ENCODE measurements around the gene SRSF1. TPM values are rescaled to one million over a fixed set of nuclear protein-coding genes. Genes with fewer than 3 reads are reported as not detected.

Gene SRSF1
- total RNA-seq, 1 donor from 2014 or later, result 155 TPM

GRCh38 chr17:57957120-57957850 lies 49.8 kb downstream of the SRSF1 start:
- no peaks in the 10 kb centered on the region for H3K9me3 ChIP-seq
- DNase-seq (ENCODE audit: extremely low spot score in 2 of 2), result peak; percentile 40 to 70
- intact Hi-C loops (cut with DNase I), result no loop called here
- H3K36me3 ChIP-seq, result no peaks in the 10 kb centered on the region
- no peak for TF ChIP-seq POLR2AphosphoS5 (IDR thresholded peaks at IDR 0.05; ENCODE audit: insufficient read depth in 1 of 2, low read depth in 1 of 2)
- TF ChIP-seq CTCF (IDR thresholded peaks at IDR 0.05), result no peak
- no peak overlapping the region for H3K4me3 ChIP-seq
- no peaks in the 10 kb centered on the region for H3K27me3 ChIP-seq
- no peak overlapping the region for H3K27ac ChIP-seq
- peaks cover 36% of the 10 kb centered on the region for H3K4me1 ChIP-seq

GRCh38 chr17:57956291-57957119 lies 50.5 kb downstream of the SRSF1 start:
- H3K9me3 ChIP-seq, result no peaks in the 10 kb centered on the region
- intact Hi-C loops (cut with DNase I), result no loop called here
- H3K36me3 ChIP-seq, result no peaks in the 10 kb centered on the region
- H3K27ac ChIP-seq, result peak overlapping the region; percentile 65
- peaks cover 44% of the 10 kb centered on the region for H3K4me1 ChIP-seq
- H3K4me3 ChIP-seq, result peak overlapping the region in 1 of 2 donors; percentile 67
- peak; percentile 58 to 85 for DNase-seq (ENCODE audit: extremely low spot score in 2 of 2)
- TF ChIP-seq POLR2A (IDR thresholded peaks at IDR 0.05), result no peak
- TF ChIP-seq POLR2AphosphoS5 (IDR thresholded peaks at IDR 0.05; ENCODE audit: insufficient read depth in 1 of 2, low read depth in 1 of 2), result no peak
- TF ChIP-seq CTCF (IDR thresholded peaks at IDR 0.05), result no peak
- H3K27me3 ChIP-seq, result no peaks in the 10 kb centered on the region

GRCh38 chr17:57955183-57955931 lies 51.7 kb downstream of the SRSF1 start, which contains the start of gene CUEDC1:
TSS of gene CUEDC1 (minus strand) at chr17:57955412. CDS start at chr17:57885564, 69,848 bp downstream.
- Histone ChIP-seq H3K4me3 (peak within 1 kb of the TSS; percentile 67 to 82), H3K27me3 (no peaks in the 10 kb centered on the region), H3K36me3 (no peaks in the 10 kb centered on the region), H3K27ac (peak within 1 kb of the TSS; percentile 99), H3K9me3 (no peaks in the 10 kb centered on the region), H3K4me1 (peaks cover 55% of the 10 kb centered on the region)
- intact Hi-C loops (cut with DNase I), result no loop called here
- no peak for DNase-seq (ENCODE audit: extremely low spot score in 2 of 2)
- TF ChIP-seq POLR2AphosphoS5 (IDR thresholded peaks at IDR 0.05; ENCODE audit: insufficient read depth in 1 of 2, low read depth in 1 of 2) (no peak), CTCF (IDR thresholded peaks at IDR 0.05) (no peak), POLR2A (IDR thresholded peaks at IDR 0.05) (no peak)

DNA sequence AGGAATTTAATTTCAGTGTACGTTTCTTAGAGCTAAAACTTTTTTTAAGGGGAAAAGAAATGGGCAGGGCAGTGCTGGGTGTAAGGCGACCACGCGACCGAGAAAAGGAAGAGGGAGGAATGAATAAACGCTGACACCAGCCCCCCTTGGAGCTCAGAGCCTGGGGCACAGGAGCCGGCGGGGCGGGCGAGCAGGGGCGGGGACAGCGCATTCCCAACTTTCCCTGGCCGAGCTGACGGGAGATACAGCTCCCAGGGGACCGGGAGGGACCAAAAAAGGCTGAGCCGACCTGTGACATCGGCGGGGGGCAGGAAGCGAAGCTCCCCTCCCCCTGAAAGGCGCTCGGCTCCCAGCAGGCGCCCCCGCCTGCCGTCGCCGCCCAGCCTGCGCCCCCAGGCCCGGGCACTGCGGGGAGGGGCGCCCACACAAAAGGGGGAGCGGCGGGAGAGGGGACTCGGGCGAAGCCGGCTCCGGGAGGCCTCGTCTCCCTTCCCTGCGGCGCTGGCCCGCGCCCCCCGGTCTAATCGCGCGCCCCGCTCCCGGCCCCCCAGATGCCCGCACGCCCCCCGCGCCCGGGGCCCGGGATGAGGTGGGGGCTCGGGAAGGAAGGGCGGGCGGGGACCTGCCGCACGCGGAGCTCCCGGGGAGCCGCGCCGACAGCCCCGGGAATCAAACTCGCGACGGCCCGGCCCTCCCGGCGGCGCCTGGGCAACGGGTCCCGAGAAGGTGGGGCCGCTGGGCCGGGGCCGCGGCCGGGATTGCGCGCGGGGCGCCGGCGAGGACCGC lies 52.5 kb downstream of the SRSF1 start:
- H3K27ac ChIP-seq, result peak overlapping the region; percentile 99
- peaks cover 63% of the 10 kb centered on the region for H3K4me1 ChIP-seq
- peak overlapping the region; percentile 67 to 82 for H3K4me3 ChIP-seq
- intact Hi-C loops (cut with DNase I), result loop anchor here (5.0 kb wide), 1 partner anchor 33 kb away; the partner anchor contains the start of gene VEZF1
- H3K36me3 ChIP-seq, result no peaks in the 10 kb centered on the region
- peak; percentile 15 to 71 for TF ChIP-seq POLR2AphosphoS5 (IDR thresholded peaks at IDR 0.05; ENCODE audit: insufficient read depth in 1 of 2, low read depth in 1 of 2)
- TF ChIP-seq POLR2A (IDR thresholded peaks at IDR 0.05), result peak in 1 of 2 donors; percentile 54
- TF ChIP-seq CTCF (IDR thresholded peaks at IDR 0.05), result no peak
- DNase-seq (ENCODE audit: extremely low spot score in 2 of 2), result no peak
- H3K9me3 ChIP-seq, result no peaks in the 10 kb centered on the region
- no peaks in the 10 kb centered on the region for H3K27me3 ChIP-seq

Data from vagina (tissue), 2 donors.